ENCODE measurements around the gene EZH2.
A peak's percentile ranks its signal among the peaks of the same experiment; 100 is the strongest.

Gene EZH2

GRCh38 chr7:148911626-148912025 is 27.5 kb upstream of the EZH2 start:
- H3K9ac ChIP-seq (ENCODE audit: low read depth, low read length) = no peak overlapping the region
- no peaks in the 10 kb centered on the region for H4K20me1 ChIP-seq (ENCODE audit: insufficient read depth, low read length)
- H3K36me3 ChIP-seq (ENCODE audit: insufficient read depth, low read length) = no peaks in the 10 kb centered on the region
- no peaks in the 10 kb centered on the region for H3K9me3 ChIP-seq (ENCODE audit: insufficient read depth, low read length, severe bottlenecking)
- H3K27ac ChIP-seq (ENCODE audit: low read length) = no peak overlapping the region
- no peak for TF ChIP-seq CTCF (IDR thresholded peaks at IDR 0.05; ENCODE audit: borderline replicate concordance, extremely low read depth, low read length, poor library complexity, severe bottlenecking)
- no peak for TF ChIP-seq EZH2 (IDR thresholded peaks at IDR 0.05; ENCODE audit: borderline replicate concordance, low read depth, low read length, severe bottlenecking)
- no peak overlapping the region for H2AFZ ChIP-seq (ENCODE audit: low read depth, low read length)
- no peak for DNase-seq
- peaks cover 18% of the 10 kb centered on the region for H3K4me1 ChIP-seq (ENCODE audit: insufficient read depth, low read length)
- no peak overlapping the region for H3K4me3 ChIP-seq (ENCODE audit: low read depth in 1 of 2, low read length in 2 of 2)
- 0 out of 3 replicates have a peak, but pooled peaks have one; percentile 15 for ATAC-seq (ENCODE audit: insufficient read depth, low read depth)
- H3K4me2 ChIP-seq (ENCODE audit: insufficient read depth, low read length) = no peak overlapping the region
- no peaks in the 10 kb centered on the region for H3K79me2 ChIP-seq (ENCODE audit: insufficient read depth, low read length)
- no peaks in the 10 kb centered on the region for H3K27me3 ChIP-seq (ENCODE audit: insufficient read depth, low read length, poor library complexity)

GRCh38 chr7:148909568-148909967 is 25.5 kb upstream of the EZH2 start:
- ATAC-seq (ENCODE audit: insufficient read depth, low read depth) (no peak), DNase-seq (no peak)
- Histone ChIP-seq H4K20me1 (ENCODE audit: insufficient read depth, low read length) (no peaks in the 10 kb centered on the region), H3K9ac (ENCODE audit: low read depth, low read length) (no peak overlapping the region), H3K4me2 (ENCODE audit: insufficient read depth, low read length) (no peak overlapping the region), H3K27ac (ENCODE audit: low read length) (no peak overlapping the region), H3K27me3 (ENCODE audit: insufficient read depth, low read length, poor library complexity) (peaks cover 4% of the 10 kb centered on the region), H3K79me2 (ENCODE audit: insufficient read depth, low read length) (no peaks in the 10 kb centered on the region), H2AFZ (ENCODE audit: low read depth, low read length) (no peak overlapping the region), H3K4me3 (ENCODE audit: low read depth in 1 of 2, low read length in 2 of 2) (no peak overlapping the region), H3K36me3 (ENCODE audit: insufficient read depth, low read length) (no peaks in the 10 kb centered on the region), H3K9me3 (ENCODE audit: insufficient read depth, low read length, severe bottlenecking) (no peaks in the 10 kb centered on the region), H3K4me1 (ENCODE audit: insufficient read depth, low read length) (peaks cover 18% of the 10 kb centered on the region)
- TF ChIP-seq EZH2 (IDR thresholded peaks at IDR 0.05; ENCODE audit: borderline replicate concordance, low read depth, low read length, severe bottlenecking) (no peak), CTCF (IDR thresholded peaks at IDR 0.05; ENCODE audit: borderline replicate concordance, extremely low read depth, low read length, poor library complexity, severe bottlenecking) (no peak)

GRCh38 chr7:148906707-148907498 is 22.8 kb upstream of the EZH2 start:
- no peak for ATAC-seq (ENCODE audit: insufficient read depth, low read depth)
- H2AFZ ChIP-seq (ENCODE audit: low read depth, low read length) = no peak overlapping the region
- TF ChIP-seq EZH2 (IDR thresholded peaks at IDR 0.05; ENCODE audit: borderline replicate concordance, low read depth, low read length, severe bottlenecking) (no peak), CTCF (IDR thresholded peaks at IDR 0.05; ENCODE audit: borderline replicate concordance, extremely low read depth, low read length, poor library complexity, severe bottlenecking) (no peak)

More at GRCh38 chr7:148906707-148907498, 22.8 kb upstream of the EZH2 start:
- Histone ChIP-seq H3K79me2 (ENCODE audit: insufficient read depth, low read length) (no peaks in the 10 kb centered on the region), H3K27me3 (ENCODE audit: insufficient read depth, low read length, poor library complexity) (peaks cover 4% of the 10 kb centered on the region), H3K4me2 (ENCODE audit: insufficient read depth, low read length) (no peak overlapping the region), H3K27ac (ENCODE audit: low read length) (no peak overlapping the region), H3K9ac (ENCODE audit: low read depth, low read length) (no peak overlapping the region), H4K20me1 (ENCODE audit: insufficient read depth, low read length) (no peaks in the 10 kb centered on the region), H3K4me3 (ENCODE audit: low read depth in 1 of 2, low read length in 2 of 2) (no peak overlapping the region), H3K36me3 (ENCODE audit: insufficient read depth, low read length) (no peaks in the 10 kb centered on the region), H3K9me3 (ENCODE audit: insufficient read depth, low read length, severe bottlenecking) (no peaks in the 10 kb centered on the region), H3K4me1 (ENCODE audit: insufficient read depth, low read length) (no peaks in the 10 kb centered on the region)
- DNase-seq = no peak

Data from DND-41 (cell line).